Islet of Langerhans (tissue), 1 donor: Measurements from ENCODE around the gene CERS2.
"Not testable (repeated sequence)": the region's sequence is repeated elsewhere in the genome, so short reads cannot be mapped to it uniquely, and the experiment has no call there.

ENCODE experiments used
- FAIRE-seq: peaks from one replicate; lab custom pipeline; 2011; peaks lifted over from hg19 to GRCh38; lab: Jason Lieb, UNC

The CERS2 gene

GRCh38 chr1:150970808-150971582, 3.6 kb downstream of the CERS2 start:
- FAIRE-seq: no peak

GRCh38 chr1:150969626-150970025, 5.0 kb downstream of the CERS2 start:
- no peak for FAIRE-seq

GRCh38 chr1:150968491-150968890, 6.1 kb downstream of the CERS2 start:
- FAIRE-seq: no peak

- no peak for FAIRE-seq
Observed at GRCh38 chr1:150967936-150968335, 6.7 kb downstream of the CERS2 start.

GRCh38 chr1:150966011-150966410, 8.6 kb downstream of the CERS2 start:
- no peak for FAIRE-seq

GRCh38 chr1:150965605-150966004, 9.0 kb downstream of the CERS2 start:
- no peak for FAIRE-seq

- no peak for FAIRE-seq
Observed at GRCh38 chr1:150964164-150964489, 10.5 kb downstream of the CERS2 start.

- FAIRE-seq: no peak
Observed at GRCh38 chr1:150963321-150964163, 11.1 kb downstream of the CERS2 start.

- FAIRE-seq: no peak
Observed at GRCh38 chr1:150961756-150962155, 12.9 kb downstream of the CERS2 start.

- FAIRE-seq: no peak
Observed at GRCh38 chr1:150960646-150961045, 14.0 kb downstream of the CERS2 start.

- no peak for FAIRE-seq
Observed at GRCh38 chr1:150957666-150958065, 17.0 kb downstream of the CERS2 start.

GRCh38 chr1:150955280-150955679, 19.4 kb downstream of the CERS2 start:
- no peak for FAIRE-seq

GRCh38 chr1:150954708-150955107, 19.9 kb downstream of the CERS2 start:
- no peak for FAIRE-seq

- FAIRE-seq: no peak
Observed at GRCh38 chr1:150944856-150945255, 29.8 kb downstream of the CERS2 start.

- FAIRE-seq: no peak
Observed at GRCh38 chr1:150931773-150932172, 42.9 kb downstream of the CERS2 start.

- FAIRE-seq: not testable (repeated sequence)
Observed at GRCh38 chr1:150928775-150929174, 45.9 kb downstream of the CERS2 start.

GRCh38 chr1:150928286-150928685, 46.3 kb downstream of the CERS2 start:
- no peak for FAIRE-seq

- FAIRE-seq: no peak
Observed at GRCh38 chr1:150927624-150928023, 47.0 kb downstream of the CERS2 start.

GRCh38 chr1:150926097-150926741, 48.4 kb downstream of the CERS2 start, which contains the start of gene SETDB1:
Gene SETDB1, plus strand, starts transcription at chr1:150926363. Its CDS starts 1,352 bp downstream, at chr1:150927715.
- FAIRE-seq: peak; percentile 56

GRCh38 chr1:150925080-150925479, 49.6 kb downstream of the CERS2 start:
- FAIRE-seq: no peak

- peak; percentile 51 for FAIRE-seq
Observed at GRCh38 chr1:150922519-150922975, 52.1 kb downstream of the CERS2 start.

GRCh38 chr1:150917387-150917786, 57.2 kb downstream of the CERS2 start:
- FAIRE-seq: no peak
